Natural killer cell treated with Interleukin-12 subunit alpha and Interleukin-12 subunit beta and Interleukin-15 and Interleukin-18, amount 100 ng/mL, for 72 hours (primary cell): ENCODE data around the gene PRDM1. TPM values are rescaled to one million over a fixed set of nuclear protein-coding genes. Genes with fewer than 3 reads are reported as not detected.

Experiments
- ATAC-seq, 2 donors: fragments of 150-1000 bp; cut with Tn5 transposase in 1 of 2; sonication (Bioruptor Pico), chemical (Tn5 transposase) in 1 of 2; 2 replicates each; pipeline ENCODE4 v1.10.0; 2021
- DNase-seq: peaks from one replicate; pipeline ENCODE4 v3.0.0; 2022; ENCODE audit warnings: low spot score
- H3K27ac Mint-ChIP-seq, 2 donors: 1 replicate in 1 of 2; 2 replicates in 1 of 2; pipeline ENCODE4 v1.8.0; 2022; ENCODE audit warnings: mixed read lengths in 2 of 2, mild to moderate bottlenecking in 1 of 2, moderate library complexity in 1 of 2
- H3K27me3 Mint-ChIP-seq, 2 donors: 1 replicate in 1 of 2; 2 replicates in 1 of 2; pipeline ENCODE4 v1.8.0; 2022; ENCODE audit warnings: mixed read lengths in 2 of 2
- H3K36me3 Mint-ChIP-seq: one replicate; pipeline ENCODE4 v1.8.0; 2022; ENCODE audit warnings: mixed read lengths
- H3K4me1 Mint-ChIP-seq, 2 donors: 1 replicate in 1 of 2; 2 replicates in 1 of 2; pipeline ENCODE4 v1.8.0; 2022; ENCODE audit warnings: low read depth in 2 of 2, mixed read lengths in 2 of 2, mild to moderate bottlenecking in 1 of 2
- H3K4me3 Mint-ChIP-seq: one replicate; pipeline ENCODE4 v1.8.0; 2022; ENCODE audit warnings: mixed read lengths
- H3K9me3 Mint-ChIP-seq: 2 replicates; pipeline ENCODE4 v1.8.0; 2022; ENCODE audit warnings: mixed read lengths
- total RNA-seq, 2 donors: library from RNA; stranded (reverse); gene quantifications; one replicate each; pipeline ENCODE4 v1.2.3, GENCODE V29; 2022

Gene PRDM1
- total RNA-seq, 2 donors from 2014 or later: 174 to 192 TPM

- Mint-ChIP-seq H3K4me1 (peaks cover 29 to 40% of the 10 kb centered on the region in 2 donors), H3K27me3 (no peaks in the 10 kb centered on the region), H3K4me3 (peak overlapping the region; percentile 3), H3K9me3 (no peaks in the 10 kb centered on the region), H3K27ac (peak overlapping the region; percentile 33 to 76), H3K36me3 (peaks cover 4% of the 10 kb centered on the region)
- no peak for DNase-seq
- ATAC-seq: no peak
Measured at GRCh38 chr6:106134087-106134770, 48.1 kb downstream of the PRDM1 start.

GRCh38 chr6:106134906-106135634 lies 48.9 kb downstream of the PRDM1 start:
- H3K4me3 Mint-ChIP-seq: peak overlapping the region; percentile 59
- no peak for DNase-seq
- peak; percentile 28 to 77 for ATAC-seq
- H3K27me3 Mint-ChIP-seq: no peaks in the 10 kb centered on the region
- H3K9me3 Mint-ChIP-seq: no peaks in the 10 kb centered on the region
- peak overlapping the region; percentile 33 to 76 for H3K27ac Mint-ChIP-seq
- peaks cover 4% of the 10 kb centered on the region for H3K36me3 Mint-ChIP-seq
- H3K4me1 Mint-ChIP-seq: peaks cover 28 to 40% of the 10 kb centered on the region in 2 donors

GRCh38 chr6:106135911-106136571 lies 49.9 kb downstream of the PRDM1 start:
- H3K9me3 Mint-ChIP-seq: no peaks in the 10 kb centered on the region
- H3K36me3 Mint-ChIP-seq: peaks cover 4% of the 10 kb centered on the region
- H3K4me3 Mint-ChIP-seq: peak overlapping the region; percentile 12
- H3K27ac Mint-ChIP-seq: peak overlapping the region in 1 of 2 donors; percentile 65
- no peaks in the 10 kb centered on the region for H3K27me3 Mint-ChIP-seq
- DNase-seq (no peak), ATAC-seq (no peak)
- H3K4me1 Mint-ChIP-seq: peaks cover 32 to 46% of the 10 kb centered on the region in 2 donors

DNA sequence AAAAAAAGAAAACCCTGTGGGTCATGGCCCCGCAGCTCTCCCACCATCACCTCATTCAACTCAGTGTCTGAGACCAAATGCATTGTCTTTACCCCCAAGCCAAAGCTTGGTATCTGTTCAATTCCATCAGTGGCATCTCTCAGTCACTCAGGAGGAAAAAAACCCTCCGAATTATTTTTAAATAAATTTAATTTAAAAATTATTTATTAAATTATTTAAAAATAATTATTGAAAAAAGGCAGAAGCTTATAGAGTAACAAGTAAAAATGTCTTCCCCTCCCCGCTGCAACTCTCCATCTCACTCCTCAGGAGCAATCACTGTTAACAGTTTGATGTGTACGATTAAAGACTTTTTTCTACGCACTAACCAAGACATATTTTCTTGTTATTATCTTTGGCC lies 50.7 kb downstream of the PRDM1 start:
- H3K4me3 Mint-ChIP-seq: no peak overlapping the region
- peaks cover 39 to 54% of the 10 kb centered on the region in 2 donors for H3K4me1 Mint-ChIP-seq
- H3K9me3 Mint-ChIP-seq: no peaks in the 10 kb centered on the region
- no peaks in the 10 kb centered on the region for H3K27me3 Mint-ChIP-seq
- H3K36me3 Mint-ChIP-seq: peaks cover 4% of the 10 kb centered on the region
- peak overlapping the region in 1 of 2 donors; percentile 46 for H3K27ac Mint-ChIP-seq
- DNase-seq: no peak
- no peak for ATAC-seq

- H3K9me3 Mint-ChIP-seq: no peaks in the 10 kb centered on the region
- H3K27ac Mint-ChIP-seq: peak overlapping the region in 1 of 2 donors; percentile 46
- H3K36me3 Mint-ChIP-seq: peaks cover 4% of the 10 kb centered on the region
- ATAC-seq: no peak
- no peak overlapping the region for H3K4me3 Mint-ChIP-seq
- peaks cover 49 to 67% of the 10 kb centered on the region in 2 donors for H3K4me1 Mint-ChIP-seq
- DNase-seq: no peak
- H3K27me3 Mint-ChIP-seq: no peaks in the 10 kb centered on the region
Measured at GRCh38 chr6:106138151-106138550, 52.0 kb downstream of the PRDM1 start.

DNA sequence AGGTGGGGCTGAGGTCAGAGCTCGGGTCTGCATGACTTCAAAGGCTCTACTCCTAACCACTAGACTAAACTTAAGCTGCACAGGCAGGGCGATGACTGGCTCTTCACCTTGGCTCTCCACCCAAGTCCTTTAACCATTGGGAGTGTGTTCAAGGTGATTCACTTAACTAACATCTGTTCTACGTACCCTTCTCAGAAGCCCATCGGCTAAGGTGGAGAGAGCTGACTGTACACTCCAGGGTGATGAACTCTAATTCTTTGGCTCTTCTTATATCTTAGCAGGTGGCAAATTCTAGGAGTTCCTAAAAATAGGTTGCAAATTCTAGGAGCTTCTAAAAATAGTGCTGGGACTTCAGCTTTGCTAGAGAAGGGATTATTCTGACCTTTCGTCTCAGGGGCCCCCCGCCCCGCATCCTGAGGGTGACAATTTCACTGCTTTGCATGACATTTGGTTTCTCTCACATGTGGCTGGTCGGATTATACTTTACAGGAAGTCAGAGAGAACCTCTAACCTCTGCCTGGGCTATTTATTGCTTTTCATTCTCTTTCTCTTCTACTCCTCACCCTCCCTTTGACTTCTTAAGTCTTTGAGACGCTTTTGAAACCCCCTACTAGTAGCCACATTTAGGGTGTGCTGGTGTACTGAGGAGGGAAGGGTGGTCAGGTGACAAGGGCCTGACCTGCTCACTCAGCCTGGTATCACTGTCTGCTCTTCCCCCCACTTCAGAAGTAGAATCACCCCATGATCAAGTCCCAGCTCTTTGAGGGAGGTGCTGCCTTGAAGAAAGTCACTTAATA lies 55.5 kb downstream of the PRDM1 start:
- DNase-seq (no peak), ATAC-seq (peak; percentile 84 to 88)
- Mint-ChIP-seq H3K4me3 (peak overlapping the region; percentile 83), H3K9me3 (no peaks in the 10 kb centered on the region), H3K27ac (peak overlapping the region; percentile 95 to 96), H3K36me3 (peaks cover 4% of the 10 kb centered on the region), H3K4me1 (peaks cover 71 to 86% of the 10 kb centered on the region in 2 donors), H3K27me3 (no peaks in the 10 kb centered on the region)

DNA sequence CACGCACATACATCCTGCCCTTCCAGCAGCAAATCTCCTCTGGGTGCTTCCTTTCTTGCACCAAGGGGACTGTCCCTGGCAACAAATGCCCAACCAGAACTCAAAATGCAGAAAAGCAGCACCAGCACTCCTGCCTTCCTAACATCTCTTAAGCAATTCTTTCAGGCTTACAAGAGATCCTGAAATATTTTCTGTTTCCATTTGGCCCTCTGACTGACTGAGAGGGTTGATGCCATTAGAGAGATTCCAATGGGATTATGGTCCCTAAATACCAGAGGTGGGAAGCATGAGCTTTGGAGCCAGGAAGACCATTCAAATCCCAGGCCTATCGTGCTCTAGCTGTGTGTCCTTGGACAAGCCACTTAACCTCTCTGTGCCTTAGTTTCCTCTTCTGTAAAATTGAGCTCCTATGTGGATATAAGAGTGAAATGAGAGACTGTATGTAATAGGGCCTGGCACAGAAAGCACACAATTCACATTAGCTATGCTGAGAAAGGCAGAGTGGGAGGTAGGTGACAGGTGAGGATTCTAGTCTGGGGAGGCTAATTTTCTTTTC lies 56.8 kb downstream of the PRDM1 start:
- peak overlapping the region; percentile 83 for H3K4me3 Mint-ChIP-seq
- no peak for ATAC-seq
- H3K4me1 Mint-ChIP-seq: peaks cover 69 to 89% of the 10 kb centered on the region in 2 donors
- no peaks in the 10 kb centered on the region for H3K36me3 Mint-ChIP-seq
- DNase-seq: no peak
- H3K27ac Mint-ChIP-seq: peak overlapping the region; percentile 95 to 96
- no peaks in the 10 kb centered on the region for H3K9me3 Mint-ChIP-seq
- no peaks in the 10 kb centered on the region for H3K27me3 Mint-ChIP-seq

DNA sequence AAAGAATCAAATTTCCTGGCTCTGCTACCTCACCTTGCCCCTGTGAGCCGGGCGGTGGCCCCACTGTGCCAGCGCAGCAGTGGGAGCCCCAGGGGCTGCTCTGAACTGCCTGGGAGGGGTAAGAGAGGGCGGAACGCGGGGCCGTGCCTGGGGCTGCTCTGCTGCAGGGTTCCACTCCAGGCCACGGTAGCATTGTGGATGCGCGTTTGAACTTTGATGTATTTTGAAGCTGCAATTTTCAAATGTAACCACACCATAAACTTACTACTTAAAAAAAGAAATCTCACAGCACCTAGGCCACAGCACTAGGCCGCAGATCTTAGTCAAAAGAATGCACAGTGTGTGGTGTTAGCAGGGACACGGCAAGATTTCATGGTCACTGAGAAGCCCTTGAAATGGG lies 57.5 kb downstream of the PRDM1 start:
- no peak for DNase-seq
- Mint-ChIP-seq H3K4me3 (peak overlapping the region; percentile 83), H3K27ac (peak overlapping the region; percentile 95 to 96), H3K4me1 (peaks cover 64 to 89% of the 10 kb centered on the region in 2 donors), H3K27me3 (no peaks in the 10 kb centered on the region), H3K9me3 (no peaks in the 10 kb centered on the region), H3K36me3 (no peaks in the 10 kb centered on the region)
- ATAC-seq: peak; percentile 34 to 61

- peaks cover 73 to 95% of the 10 kb centered on the region in 2 donors for H3K4me1 Mint-ChIP-seq
- no peak for DNase-seq
- peak overlapping the region; percentile 19 to 80 for H3K27ac Mint-ChIP-seq
- no peaks in the 10 kb centered on the region for H3K9me3 Mint-ChIP-seq
- no peak for ATAC-seq
- H3K27me3 Mint-ChIP-seq: no peaks in the 10 kb centered on the region
- H3K36me3 Mint-ChIP-seq: no peaks in the 10 kb centered on the region
- peak overlapping the region; percentile 72 for H3K4me3 Mint-ChIP-seq
Measured at GRCh38 chr6:106145144-106145543, 59.0 kb downstream of the PRDM1 start.

DNA sequence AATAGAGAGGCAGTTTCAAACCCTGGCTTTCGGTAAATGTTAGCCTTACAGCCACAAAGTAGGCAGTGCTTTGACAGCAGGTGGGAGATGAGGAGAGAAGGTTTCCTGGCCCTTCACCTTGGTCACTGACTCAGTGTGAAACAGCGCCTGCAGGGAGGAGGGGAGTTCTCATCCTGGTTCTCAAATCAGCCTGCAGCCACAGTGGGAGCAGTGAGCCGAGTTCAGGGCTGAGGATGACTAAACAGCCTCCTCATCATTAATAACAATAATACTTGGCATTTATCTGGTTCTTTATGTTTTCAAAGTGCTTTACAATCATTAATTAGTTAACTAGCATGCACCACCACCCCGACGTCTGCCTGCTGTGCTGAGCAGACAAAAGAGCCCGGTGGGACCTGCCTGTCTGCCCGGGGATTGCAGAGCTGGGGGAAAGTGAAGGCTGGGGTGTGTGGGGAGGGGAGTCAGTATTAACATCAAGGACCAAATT lies 59.6 kb downstream of the PRDM1 start:
- H3K4me3 Mint-ChIP-seq: peak overlapping the region; percentile 72
- H3K36me3 Mint-ChIP-seq: no peaks in the 10 kb centered on the region
- peaks cover 67 to 89% of the 10 kb centered on the region in 2 donors for H3K4me1 Mint-ChIP-seq
- DNase-seq (no peak), ATAC-seq (no peak)
- H3K9me3 Mint-ChIP-seq: no peaks in the 10 kb centered on the region
- peak overlapping the region; percentile 19 to 80 for H3K27ac Mint-ChIP-seq
- no peaks in the 10 kb centered on the region for H3K27me3 Mint-ChIP-seq

DNA sequence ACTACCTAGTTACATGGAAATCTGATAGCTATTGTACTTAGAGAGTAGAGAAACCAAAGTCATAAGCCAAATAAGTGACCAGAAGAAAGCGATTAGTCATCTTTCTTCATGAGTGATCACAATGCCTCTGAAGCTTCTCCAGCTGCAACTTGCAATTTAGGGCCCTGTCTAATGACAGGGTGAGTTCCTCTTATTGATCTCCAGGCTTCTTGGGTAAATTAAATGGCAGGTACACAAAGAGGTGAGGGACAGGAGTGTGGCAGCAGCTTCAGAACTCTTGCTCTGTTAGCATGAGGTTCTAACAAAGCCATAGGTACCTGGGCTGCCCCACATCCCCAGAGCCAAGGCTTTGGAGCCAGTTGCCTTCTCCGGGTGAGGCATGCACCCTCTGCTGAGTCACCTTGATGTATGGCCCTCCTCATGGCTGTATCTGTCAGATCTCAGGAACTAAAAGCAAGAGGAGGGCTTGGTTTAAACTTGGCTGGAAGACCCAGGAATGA lies 60.8 kb downstream of the PRDM1 start:
- Mint-ChIP-seq H3K36me3 (peaks cover 8% of the 10 kb centered on the region), H3K4me1 (peaks cover 63 to 87% of the 10 kb centered on the region in 2 donors), H3K9me3 (no peaks in the 10 kb centered on the region), H3K4me3 (peak overlapping the region; percentile 46), H3K27me3 (no peaks in the 10 kb centered on the region), H3K27ac (peak overlapping the region; percentile 19 to 36)
- ATAC-seq (no peak), DNase-seq (no peak)

DNA sequence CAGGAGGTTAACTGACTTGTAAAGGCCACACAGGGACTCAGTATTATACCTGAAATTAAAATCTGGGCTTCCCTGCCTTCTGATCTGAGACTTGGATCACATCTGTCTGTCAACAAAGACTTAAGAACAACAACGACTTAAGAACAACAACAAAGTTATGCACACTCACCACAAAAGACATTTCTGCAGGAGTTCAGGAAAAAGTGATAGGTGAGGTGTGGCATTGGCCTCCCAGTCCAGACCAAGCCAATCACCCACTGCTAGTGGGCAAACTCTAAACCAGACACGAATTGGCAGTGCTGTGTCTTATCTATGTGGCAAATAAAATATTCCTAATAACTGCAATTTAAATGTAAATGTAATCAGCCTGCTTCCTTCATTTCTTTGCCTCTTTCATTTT lies 61.3 kb downstream of the PRDM1 start:
- H3K27me3 Mint-ChIP-seq: no peaks in the 10 kb centered on the region
- H3K9me3 Mint-ChIP-seq: peaks cover 4% of the 10 kb centered on the region
- no peak for DNase-seq
- peaks cover 61 to 87% of the 10 kb centered on the region in 2 donors for H3K4me1 Mint-ChIP-seq
- H3K4me3 Mint-ChIP-seq: no peak overlapping the region
- no peak for ATAC-seq
- peaks cover 12% of the 10 kb centered on the region for H3K36me3 Mint-ChIP-seq
- H3K27ac Mint-ChIP-seq: peak overlapping the region in 1 of 2 donors; percentile 36
